ENCODE data around the gene ATP1A3.
"Not testable (repeated sequence)": the region's sequence is repeated elsewhere in the genome, so short reads cannot be mapped to it uniquely, and the experiment has no call there.

The ATP1A3 gene

DNA sequence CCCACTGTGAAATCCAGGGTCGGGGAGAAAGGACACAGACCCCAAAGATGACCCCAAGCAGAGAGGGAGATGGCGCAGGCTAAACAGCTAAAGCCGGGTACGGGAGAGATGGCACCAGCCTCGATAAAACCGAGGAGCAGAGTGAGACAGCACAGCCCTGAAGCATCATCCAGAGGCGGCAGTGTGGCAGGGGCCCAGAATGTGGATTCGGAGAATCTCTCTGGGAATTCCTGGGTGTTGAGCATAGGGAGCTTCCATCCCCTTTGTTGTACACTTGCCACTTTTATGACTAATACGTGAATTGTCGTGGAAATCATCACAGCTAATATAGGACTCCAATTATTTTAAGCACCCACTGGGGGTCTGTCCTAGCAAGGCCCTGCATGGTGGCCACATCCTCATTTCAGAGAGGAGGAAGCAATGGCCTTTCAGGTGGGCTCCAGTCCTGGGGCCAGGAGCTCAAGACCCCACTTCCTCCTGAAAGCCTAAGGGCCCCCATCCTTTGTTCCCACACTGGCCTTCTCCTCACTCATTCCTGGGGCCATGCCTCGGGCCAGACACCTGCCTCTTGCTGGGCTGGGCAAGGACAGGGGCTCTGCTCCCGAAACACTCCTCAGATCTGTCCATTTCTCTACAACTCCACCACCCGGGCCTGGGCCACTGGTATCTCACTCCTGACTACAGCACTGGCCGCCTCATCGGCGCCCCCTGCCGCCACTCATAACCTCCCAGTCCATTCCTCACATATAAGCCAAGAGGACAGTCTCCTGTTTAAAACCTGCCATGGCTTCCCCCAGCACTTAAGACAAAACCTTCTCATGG is 29.3 kb upstream of the ATP1A3 start:
- no peak for DNase-seq (ENCODE audit: low spot score in 2 of 2)
- H3K4me3 Mint-ChIP-seq, result no peak overlapping the region
- peak; percentile 52 for ATAC-seq
- no peaks in the 10 kb centered on the region for H3K9me3 Mint-ChIP-seq
- H3K4me1 Mint-ChIP-seq, result peaks cover 21% of the 10 kb centered on the region
- H3K36me3 Mint-ChIP-seq, result no peaks in the 10 kb centered on the region
- H3K27ac Mint-ChIP-seq, result peak overlapping the region; percentile 39

DNA sequence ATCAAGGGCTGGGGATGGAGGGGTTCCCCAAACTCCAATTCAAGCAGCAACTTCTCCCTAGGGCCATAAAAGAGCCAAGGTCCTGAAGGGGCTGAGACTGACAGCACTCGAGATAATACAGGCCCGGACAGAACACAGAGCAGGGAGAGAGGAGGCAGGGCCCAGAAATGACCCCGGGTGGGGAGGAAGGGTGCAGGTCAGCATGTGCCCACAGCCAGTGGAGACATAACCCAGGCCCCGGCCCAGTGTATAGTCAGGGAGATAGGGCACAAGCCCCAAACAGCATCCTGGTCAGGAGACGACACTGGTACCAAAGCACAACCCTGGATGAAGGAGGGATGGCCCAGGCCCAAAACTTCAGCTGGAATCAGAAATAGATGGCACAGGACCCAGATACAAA is 28.6 kb upstream of the ATP1A3 start:
- DNase-seq (ENCODE audit: low spot score in 2 of 2) (no peak), ATAC-seq (no peak)
- H3K4me3 Mint-ChIP-seq, result no peak overlapping the region
- H3K27ac Mint-ChIP-seq, result no peak overlapping the region
- H3K36me3 Mint-ChIP-seq, result no peaks in the 10 kb centered on the region
- H3K9me3 Mint-ChIP-seq, result no peaks in the 10 kb centered on the region
- H3K4me1 Mint-ChIP-seq, result peaks cover 21% of the 10 kb centered on the region

DNA sequence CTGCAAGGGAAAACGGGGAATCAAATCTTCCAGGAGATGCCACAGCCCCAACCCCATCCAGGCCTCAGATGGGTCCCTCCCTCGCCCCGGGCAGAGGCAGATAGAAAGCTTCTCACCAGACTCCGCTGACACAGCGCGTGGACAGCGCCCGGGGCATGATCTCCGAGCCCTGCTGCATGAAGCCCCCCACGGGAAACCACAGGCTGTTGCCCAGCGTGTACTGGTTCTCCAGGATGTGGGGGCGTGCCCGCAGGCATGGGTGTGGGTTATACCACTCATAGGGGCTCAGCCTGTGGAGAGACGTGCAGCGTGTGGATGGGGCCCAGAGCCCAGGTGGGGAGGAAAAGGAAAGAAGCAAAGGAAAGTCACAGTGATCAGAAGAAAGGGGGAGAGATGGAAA is 27.2 kb upstream of the ATP1A3 start:
- no peaks in the 10 kb centered on the region for H3K9me3 Mint-ChIP-seq
- no peaks in the 10 kb centered on the region for H3K36me3 Mint-ChIP-seq
- no peak overlapping the region for H3K4me3 Mint-ChIP-seq
- H3K27ac Mint-ChIP-seq, result no peak overlapping the region
- DNase-seq (ENCODE audit: low spot score in 2 of 2) (no peak), ATAC-seq (no peak)
- H3K4me1 Mint-ChIP-seq, result peaks cover 21% of the 10 kb centered on the region

DNA sequence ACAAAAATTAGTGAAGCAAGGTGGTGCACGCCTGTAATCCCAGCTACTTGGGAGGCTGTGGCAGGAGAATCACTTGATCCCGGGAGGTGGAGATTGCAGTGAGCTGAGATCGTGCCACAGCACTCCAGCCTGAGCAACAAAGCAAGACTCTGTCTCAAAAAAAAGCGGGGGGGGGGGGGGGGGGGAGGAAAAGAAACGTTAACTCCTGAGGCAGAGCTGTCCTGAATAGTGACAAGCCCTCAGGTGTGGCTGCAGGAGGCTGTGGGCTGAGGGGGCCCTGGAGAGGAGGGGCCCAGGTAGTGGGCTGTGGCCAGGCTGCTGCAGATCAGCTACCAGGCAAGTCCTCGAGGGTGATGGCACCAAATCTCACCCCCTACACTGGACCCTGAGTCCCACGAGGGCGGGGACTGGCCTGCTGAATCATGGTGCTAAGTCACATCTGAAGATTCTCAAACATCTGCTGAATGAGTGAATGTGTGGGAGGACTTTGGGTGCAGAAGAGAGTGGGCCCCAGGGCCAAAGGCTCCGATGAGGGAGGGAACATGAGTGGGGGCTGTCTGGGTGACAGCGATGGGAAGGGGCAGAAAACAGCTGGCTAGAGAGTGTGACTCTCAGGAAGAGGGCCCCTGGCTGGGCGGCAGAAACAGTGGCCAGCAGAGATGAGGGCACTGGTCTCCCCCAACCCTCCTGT is 24.6 kb upstream of the ATP1A3 start:
- no peak overlapping the region for H3K27ac Mint-ChIP-seq

DNA sequence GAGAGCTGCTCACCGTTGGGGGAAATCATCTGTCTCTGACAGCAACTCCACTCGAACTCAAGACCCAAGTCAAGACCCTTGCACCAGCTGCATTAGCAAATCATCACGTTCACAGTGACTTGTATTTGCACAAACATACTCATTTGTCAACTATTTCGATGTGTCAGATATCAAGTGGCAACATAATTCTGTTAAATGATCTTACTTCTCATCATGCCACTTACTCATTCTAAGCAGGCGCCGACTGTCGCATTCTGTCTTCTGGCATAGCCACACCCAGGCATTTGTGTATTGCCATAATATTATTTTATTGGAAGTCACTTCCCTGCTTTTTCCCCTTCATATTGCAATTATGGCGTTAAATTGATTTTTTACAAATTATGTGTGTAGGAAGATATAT is 23.0 kb upstream of the ATP1A3 start:
- H3K27ac Mint-ChIP-seq, result no peak overlapping the region
- H3K36me3 Mint-ChIP-seq, result no peaks in the 10 kb centered on the region

More for the DNA sequence above, 24.6 kb upstream of the ATP1A3 start:
- H3K4me3 Mint-ChIP-seq, result no peak overlapping the region
- H3K4me1 Mint-ChIP-seq, result peaks cover 19% of the 10 kb centered on the region
- DNase-seq (ENCODE audit: low spot score in 2 of 2), result no peak
- no peaks in the 10 kb centered on the region for H3K9me3 Mint-ChIP-seq
- peak; percentile 62 for ATAC-seq
- no peaks in the 10 kb centered on the region for H3K36me3 Mint-ChIP-seq

DNA sequence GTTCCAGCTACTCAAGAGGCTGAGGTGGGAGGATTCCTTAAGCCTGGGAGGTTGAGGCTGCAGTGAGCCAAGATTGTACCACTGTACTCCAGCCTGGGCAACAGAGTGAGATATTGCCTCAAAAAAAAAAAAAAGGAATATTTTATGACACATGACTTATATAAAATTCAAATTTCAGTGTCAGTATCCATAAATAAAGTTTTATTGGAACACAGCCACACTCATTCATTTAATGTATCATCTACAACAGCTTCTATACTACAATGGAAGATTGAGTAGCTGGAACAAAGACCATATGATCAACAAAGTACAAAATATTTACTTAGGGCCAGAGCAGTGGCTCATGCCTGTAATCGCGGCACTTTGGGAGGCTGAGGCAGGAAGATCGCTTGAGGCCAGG is 18.7 kb upstream of the ATP1A3 start:
- not testable (repeated sequence) for ATAC-seq; H3K4me1 Mint-ChIP-seq; H3K9me3 Mint-ChIP-seq; DNase-seq (ENCODE audit: low spot score in 2 of 2); H3K27ac Mint-ChIP-seq; H3K36me3 Mint-ChIP-seq; H3K4me3 Mint-ChIP-seq

More for the DNA sequence above, 23.0 kb upstream of the ATP1A3 start:
- no peak overlapping the region for H3K4me3 Mint-ChIP-seq
- no peaks in the 10 kb centered on the region for H3K9me3 Mint-ChIP-seq
- ATAC-seq (no peak), DNase-seq (ENCODE audit: low spot score in 2 of 2) (no peak)
- H3K4me1 Mint-ChIP-seq, result peaks cover 16% of the 10 kb centered on the region

DNA sequence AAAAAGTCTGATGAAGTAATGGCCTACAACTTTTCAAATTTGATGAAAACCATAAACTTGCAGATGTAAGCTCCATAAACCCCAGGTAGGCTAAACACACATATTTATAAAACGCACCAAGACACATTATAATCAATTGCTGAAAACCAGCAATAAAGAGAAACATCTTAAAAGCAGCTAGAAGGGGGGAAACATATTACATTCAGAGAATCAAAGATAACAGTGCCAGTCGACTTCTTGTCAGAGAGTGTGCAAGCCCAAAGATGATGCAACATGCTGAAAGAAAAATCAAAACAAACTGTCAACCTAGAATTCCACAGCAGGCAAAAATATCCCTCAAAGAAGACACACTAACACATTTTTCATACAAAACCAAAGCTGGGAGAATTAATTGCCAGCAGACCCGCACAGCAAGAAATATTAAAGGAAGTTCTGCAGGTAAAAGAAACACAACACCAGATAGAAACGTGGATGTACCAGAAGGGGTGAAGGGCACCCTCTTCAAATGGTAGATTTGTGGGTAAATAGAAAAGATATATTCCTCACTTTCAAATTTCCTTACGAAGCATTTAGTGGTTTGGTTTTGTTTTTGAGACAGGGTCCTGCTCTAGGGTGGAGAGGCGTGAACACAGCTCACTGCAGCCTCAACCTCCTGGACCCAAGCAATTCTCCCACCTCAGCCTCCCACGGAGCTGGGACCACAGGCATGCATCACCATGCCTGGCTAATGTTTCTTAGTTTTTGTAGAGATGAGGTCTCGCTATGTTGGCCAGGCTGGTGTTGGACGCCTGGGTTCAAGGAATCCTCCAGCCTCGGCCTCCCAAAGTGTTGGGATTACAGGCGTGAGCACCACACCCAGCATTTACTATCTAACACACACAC is 16.5 kb upstream of the ATP1A3 start:
- ATAC-seq (no peak), DNase-seq (ENCODE audit: low spot score in 2 of 2) (no peak)
- Mint-ChIP-seq H3K9me3 (no peaks in the 10 kb centered on the region), H3K4me1 (no peaks in the 10 kb centered on the region), H3K27ac (no peak overlapping the region), H3K4me3 (no peak overlapping the region), H3K36me3 (no peaks in the 10 kb centered on the region)

DNA sequence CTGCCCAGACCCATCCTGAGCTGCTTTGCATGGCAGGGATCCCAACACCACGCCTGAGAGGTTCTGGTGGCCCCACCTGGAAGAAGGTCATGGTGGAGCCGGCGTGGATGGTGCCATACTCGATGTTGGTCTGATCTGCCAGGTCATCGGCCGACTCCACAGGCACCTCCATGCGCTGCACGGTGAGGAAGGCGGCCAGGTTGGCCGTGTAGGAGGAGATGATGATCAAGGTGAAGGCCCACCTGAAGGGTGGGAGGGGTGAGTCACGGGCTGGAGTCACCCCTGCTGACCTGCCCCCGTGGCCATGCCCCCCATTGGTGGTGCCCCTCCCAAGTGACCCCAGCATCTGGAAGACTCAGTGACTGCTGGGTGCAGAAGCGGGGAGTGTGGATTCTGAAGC is 12.5 kb upstream of the ATP1A3 start:
- ATAC-seq (no peak), DNase-seq (ENCODE audit: low spot score in 2 of 2) (no peak)
- peaks cover 7% of the 10 kb centered on the region for H3K4me1 Mint-ChIP-seq
- no peaks in the 10 kb centered on the region for H3K36me3 Mint-ChIP-seq
- H3K4me3 Mint-ChIP-seq, result no peak overlapping the region
- no peaks in the 10 kb centered on the region for H3K9me3 Mint-ChIP-seq
- no peak overlapping the region for H3K27ac Mint-ChIP-seq

DNA sequence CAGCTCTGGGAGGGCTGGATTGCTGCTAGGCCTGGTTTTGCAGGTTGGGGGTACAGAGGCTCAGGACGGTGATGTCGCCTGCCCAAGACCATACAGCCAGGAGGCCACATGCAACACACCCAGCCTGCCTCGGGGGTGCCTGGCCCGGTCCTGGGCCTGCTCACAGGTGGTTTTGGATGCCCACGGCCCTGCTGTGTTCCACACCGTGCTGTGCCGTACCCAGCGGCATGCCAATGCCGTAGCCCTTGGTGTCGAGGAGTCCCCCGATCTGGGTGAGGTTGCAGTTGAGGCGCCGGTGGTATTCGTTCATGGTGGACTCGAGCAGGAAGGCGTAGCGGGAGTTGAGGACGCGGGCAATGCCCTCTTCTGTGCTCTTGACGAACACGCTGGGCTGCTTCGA is 11.5 kb upstream of the ATP1A3 start:
- ATAC-seq (no peak), DNase-seq (ENCODE audit: low spot score in 2 of 2) (no peak)
- no peak overlapping the region for H3K4me3 Mint-ChIP-seq
- no peaks in the 10 kb centered on the region for H3K9me3 Mint-ChIP-seq
- peaks cover 7% of the 10 kb centered on the region for H3K4me1 Mint-ChIP-seq
- no peak overlapping the region for H3K27ac Mint-ChIP-seq
- H3K36me3 Mint-ChIP-seq, result no peaks in the 10 kb centered on the region

DNA sequence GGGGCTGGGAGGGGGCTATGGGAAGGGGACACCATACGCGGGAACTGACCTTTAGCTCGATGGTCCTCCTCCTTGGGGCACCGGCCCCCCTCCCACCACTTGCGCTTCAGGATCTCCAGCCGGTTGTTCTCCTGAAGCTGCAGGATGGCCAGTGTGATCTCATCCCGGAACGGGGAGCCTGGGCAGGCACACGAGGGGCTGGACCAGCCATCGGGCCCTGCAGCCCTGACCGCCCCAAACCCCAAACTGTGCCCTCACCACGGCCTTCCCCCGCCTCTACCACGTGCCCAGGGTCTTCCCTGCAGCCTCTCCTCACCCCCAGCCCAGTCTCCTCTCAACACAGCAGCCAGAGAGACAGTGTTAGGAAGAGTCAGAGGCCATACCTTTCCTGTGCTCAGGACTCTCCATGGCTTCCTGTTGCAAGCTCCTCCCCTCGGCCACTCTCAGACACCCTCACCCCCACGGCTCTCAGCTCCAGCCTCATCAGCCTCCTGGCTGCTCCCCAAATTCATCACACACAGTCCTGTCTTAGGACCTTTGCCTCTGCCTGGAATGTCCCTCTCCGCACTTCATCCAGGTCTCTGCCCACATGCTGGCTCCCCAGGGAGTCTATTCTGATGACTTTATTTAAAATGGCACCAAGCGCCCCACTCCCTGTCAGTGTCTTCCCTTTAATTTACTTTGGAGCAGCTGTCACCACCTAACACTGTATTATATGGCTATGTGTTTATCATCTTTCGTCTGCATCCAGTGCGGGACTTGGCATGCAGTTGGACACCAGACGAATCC is 9.7 kb upstream of the ATP1A3 start:
- Mint-ChIP-seq H3K4me1 (peaks cover 14% of the 10 kb centered on the region), H3K27ac (no peak overlapping the region), H3K9me3 (no peaks in the 10 kb centered on the region), H3K4me3 (no peak overlapping the region), H3K36me3 (no peaks in the 10 kb centered on the region)
- ATAC-seq, result no peak
- no peak for DNase-seq (ENCODE audit: low spot score in 2 of 2)

DNA sequence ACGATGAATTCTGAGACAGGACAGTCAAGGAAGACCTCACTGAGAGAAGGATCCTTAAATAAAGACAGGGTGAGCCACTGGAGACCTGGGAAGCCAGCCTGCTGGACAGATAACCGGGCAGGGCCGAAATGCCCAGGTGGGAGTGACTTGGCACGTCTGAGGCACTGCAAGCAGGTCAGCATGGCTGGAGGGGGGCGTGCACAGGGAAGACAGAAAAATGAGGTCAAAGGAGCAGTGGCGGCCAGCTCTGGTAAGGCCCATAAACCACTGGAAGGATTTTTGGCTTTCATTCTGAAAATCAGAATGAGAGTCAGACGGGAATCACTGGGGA is 5.8 kb upstream of the ATP1A3 start:
- no peak for ATAC-seq
- H3K4me3 Mint-ChIP-seq, result peak overlapping the region; percentile 38
- no peaks in the 10 kb centered on the region for H3K36me3 Mint-ChIP-seq
- no peak for DNase-seq (ENCODE audit: low spot score in 2 of 2)
- H3K4me1 Mint-ChIP-seq, result peaks cover 43% of the 10 kb centered on the region
- H3K27ac Mint-ChIP-seq, result no peak overlapping the region
- H3K9me3 Mint-ChIP-seq, result no peaks in the 10 kb centered on the region

DNA sequence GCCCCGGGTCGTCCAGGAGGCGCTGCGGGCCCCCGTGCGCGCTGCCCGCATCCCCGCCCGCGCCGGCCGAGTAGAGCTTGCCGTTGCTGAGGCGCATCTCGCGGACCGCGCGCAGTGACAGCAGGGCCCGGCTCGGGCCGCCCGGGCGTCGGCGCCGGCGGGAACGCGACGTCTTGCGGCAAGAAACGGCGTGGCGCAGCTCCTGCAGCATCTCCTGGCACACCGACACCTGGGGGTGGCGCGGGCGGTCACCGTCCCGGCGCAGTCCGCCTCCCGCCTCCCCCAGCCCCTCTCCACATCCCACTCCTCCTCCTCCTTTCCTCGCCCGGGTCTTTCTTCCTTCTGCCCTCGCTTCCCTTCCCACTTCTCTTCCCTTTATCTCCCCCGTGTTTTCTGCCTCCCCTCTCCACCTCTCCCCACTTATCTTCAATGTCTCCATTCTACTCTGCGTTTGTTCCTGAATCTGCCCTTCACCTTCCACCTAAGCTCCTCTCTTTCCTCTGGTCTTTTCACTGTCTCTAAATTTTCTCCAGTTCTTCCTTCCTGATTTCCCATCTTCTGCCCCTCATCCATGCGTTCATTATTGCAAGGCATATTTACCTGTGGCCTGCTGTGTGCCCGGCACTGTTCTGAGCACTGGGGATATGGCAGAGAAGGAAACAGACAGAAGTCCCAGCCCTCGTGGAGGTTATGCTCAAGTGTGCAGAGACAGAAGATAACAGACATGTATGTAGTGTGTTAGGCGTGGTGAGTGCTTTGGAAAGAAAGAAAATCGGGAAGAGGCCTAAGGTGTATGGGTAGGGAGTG is 5.2 kb upstream of the ATP1A3 start:
- H3K4me3 Mint-ChIP-seq, result peak overlapping the region; percentile 38
- no peak for DNase-seq (ENCODE audit: low spot score in 2 of 2)
- peaks cover 48% of the 10 kb centered on the region for H3K4me1 Mint-ChIP-seq
- ATAC-seq, result no peak
- no peaks in the 10 kb centered on the region for H3K9me3 Mint-ChIP-seq
- no peak overlapping the region for H3K27ac Mint-ChIP-seq
- no peaks in the 10 kb centered on the region for H3K36me3 Mint-ChIP-seq

DNA sequence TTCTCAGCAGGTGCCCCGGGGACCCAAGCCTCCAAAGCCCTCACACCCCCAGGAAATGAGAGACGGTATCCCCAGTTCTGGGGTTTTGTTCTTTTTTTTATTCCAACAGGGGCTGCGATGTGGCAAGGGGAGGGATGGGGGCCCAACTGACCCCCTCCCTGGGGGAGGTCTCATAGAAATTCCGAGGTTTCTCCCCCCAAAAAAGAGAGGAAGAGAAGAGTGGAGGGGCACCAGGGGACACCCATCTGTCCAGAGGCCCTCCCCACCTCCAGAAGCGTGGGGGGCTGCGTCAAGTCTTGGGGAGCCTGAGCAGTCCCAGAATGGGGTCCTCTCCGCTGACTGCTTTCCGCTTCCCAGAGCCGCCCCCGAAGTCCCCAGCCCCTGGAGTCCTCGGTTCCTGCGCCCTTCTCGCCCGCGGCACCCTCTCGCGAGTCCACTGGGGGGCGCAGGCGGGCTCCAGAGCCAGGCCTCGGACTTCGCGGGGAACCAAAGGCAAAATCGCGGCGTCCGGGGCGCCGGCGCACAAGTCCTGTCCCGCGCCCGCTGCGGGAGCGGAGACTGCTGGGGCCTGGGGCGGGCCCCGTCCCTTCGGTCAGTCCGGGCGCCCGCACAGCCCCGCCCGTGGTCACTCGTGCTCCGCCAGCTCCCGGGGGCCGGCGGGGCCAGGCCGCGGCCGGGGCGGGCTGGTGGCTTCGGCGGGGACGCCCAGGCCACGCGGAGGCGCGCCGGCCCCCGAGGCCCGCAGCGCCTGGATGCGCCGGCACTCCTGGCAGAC is 4.4 kb upstream of the ATP1A3 start:
- H3K27ac Mint-ChIP-seq, result no peak overlapping the region
- DNase-seq (ENCODE audit: low spot score in 2 of 2) (peak; percentile 48 to 76), ATAC-seq (peak; percentile 11)
- H3K9me3 Mint-ChIP-seq, result no peaks in the 10 kb centered on the region
- H3K4me1 Mint-ChIP-seq, result peaks cover 51% of the 10 kb centered on the region
- H3K4me3 Mint-ChIP-seq, result peak overlapping the region; percentile 19
- H3K36me3 Mint-ChIP-seq, result no peaks in the 10 kb centered on the region

DNA sequence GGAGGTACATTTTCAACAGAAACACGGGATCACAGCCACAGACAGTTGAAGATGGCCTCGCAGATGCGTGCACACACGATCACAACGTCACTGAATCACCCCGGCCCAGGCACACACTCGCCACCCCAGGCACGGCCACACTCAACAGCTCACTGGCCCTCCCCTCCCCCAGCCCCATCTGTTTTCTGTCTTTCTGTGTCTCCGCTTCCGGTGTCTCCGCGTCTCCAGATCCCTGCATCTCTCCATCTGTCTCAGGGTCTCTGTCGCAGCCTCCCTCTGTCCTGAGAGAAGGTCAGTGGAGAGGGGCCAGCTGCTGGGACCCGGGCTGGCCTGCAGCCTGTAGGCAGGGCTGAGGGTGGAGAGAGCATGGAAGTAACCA is 3.8 kb upstream of the ATP1A3 start:
- Mint-ChIP-seq H3K4me3 (peak overlapping the region; percentile 19), H3K27ac (no peak overlapping the region), H3K36me3 (no peaks in the 10 kb centered on the region), H3K4me1 (peaks cover 54% of the 10 kb centered on the region), H3K9me3 (no peaks in the 10 kb centered on the region)
- ATAC-seq (no peak), DNase-seq (ENCODE audit: low spot score in 2 of 2) (no peak)
